Left ventricle myocardium inferior (tissue), 1 donor: ENCODE data around the gene VAT1L. TPM values are rescaled to one million over a fixed set of nuclear protein-coding genes. Genes with fewer than 3 reads are reported as not detected.

Experiments
- DNase-seq: peaks from one replicate; pipeline ENCODE4 v3.0.0-alpha.2; 2020
- H3K27ac ChIP-seq: fragments of 200-600 bp; replicated peaks from 2 replicates; pipeline ENCODE4 v1.8.0; 2021
- H3K27me3 ChIP-seq: fragments of 200-600 bp; 2 replicates; pipeline ENCODE4 v1.8.0; 2021; ENCODE audit warnings: low read depth
- H3K36me3 ChIP-seq: fragments of 200-600 bp; 2 replicates; pipeline ENCODE4 v1.8.0; 2021
- H3K4me1 ChIP-seq: fragments of 200-600 bp; 2 replicates; pipeline ENCODE4 v1.8.0; 2021
- H3K4me3 ChIP-seq: fragments of 200-600 bp; 2 replicates; pipeline ENCODE4 v1.8.0; 2021; ENCODE audit warnings: mild to moderate bottlenecking, moderate library complexity
- H3K9me3 ChIP-seq: fragments of 200-600 bp; replicated peaks from 2 replicates; pipeline ENCODE4 v1.8.0; 2021
- CTCF ChIP-seq: fragments of 200-600 bp; IDR thresholded peaks from 2 replicates; pipeline ENCODE4 v1.8.0; 2021; ENCODE audit warnings: antibody characterized with exemption, mild to moderate bottlenecking, borderline replicate concordance
- intact Hi-C: fragments of 100-400 bp; cut with micrococcal nuclease; formaldehyde crosslinking; loops from one replicate; pipeline ENCODE4 v1.11.0; 2022
- total RNA-seq: library from RNA; stranded (reverse); fragmentation: NEBNext Ultra II Directional; extraction: Animal tissue kit (Norgen Biotek cat#: 25700); gene quantifications from one replicate; pipeline ENCODE4 v1.2.1, GENCODE V29; 2021
- donor health status: DM: no; HTN: yes; CAD: no; lungs with severe emphysema.

The VAT1L gene
- total RNA-seq, 1 donor from 2014 or later = 13.1 TPM

- no peak for TF ChIP-seq CTCF
- DNase-seq = no peak
- H3K4me1 ChIP-seq = no peaks in the 10 kb centered on the region
- H3K9me3 ChIP-seq = no peaks in the 10 kb centered on the region
- H3K27ac ChIP-seq = no peak overlapping the region
- intact Hi-C loops = no loop called here
- H3K36me3 ChIP-seq = no peaks in the 10 kb centered on the region
- no peak overlapping the region for H3K4me3 ChIP-seq
- H3K27me3 ChIP-seq = no peaks in the 10 kb centered on the region
Observed at GRCh38 chr16:77801817-77802216, 13.5 kb downstream of the VAT1L start.

GRCh38 chr16:77805398-77805797, 17.0 kb downstream of the VAT1L start:
- intact Hi-C loops = no loop called here
- Histone ChIP-seq H3K27ac (no peak overlapping the region), H3K27me3 (no peaks in the 10 kb centered on the region), H3K9me3 (no peaks in the 10 kb centered on the region), H3K4me3 (no peak overlapping the region), H3K36me3 (no peaks in the 10 kb centered on the region), H3K4me1 (no peaks in the 10 kb centered on the region)
- no peak for TF ChIP-seq CTCF
- peak; percentile 61 for DNase-seq

- DNase-seq = no peak
Observed at GRCh38 chr16:77807021-77807420, 18.7 kb downstream of the VAT1L start.

GRCh38 chr16:77812856-77813500, 24.6 kb downstream of the VAT1L start:
- H3K4me3 ChIP-seq = no peak overlapping the region
- no peak for TF ChIP-seq CTCF
- no peaks in the 10 kb centered on the region for H3K9me3 ChIP-seq
- intact Hi-C loops = no loop called here
- no peaks in the 10 kb centered on the region for H3K27me3 ChIP-seq
- peaks cover 10% of the 10 kb centered on the region for H3K4me1 ChIP-seq
- H3K27ac ChIP-seq = no peak overlapping the region
- DNase-seq = no peak
- H3K36me3 ChIP-seq = no peaks in the 10 kb centered on the region

More at GRCh38 chr16:77807021-77807420, 18.7 kb downstream of the VAT1L start:
- Histone ChIP-seq H3K4me3 (no peak overlapping the region), H3K4me1 (no peaks in the 10 kb centered on the region), H3K9me3 (no peaks in the 10 kb centered on the region), H3K27ac (no peak overlapping the region), H3K27me3 (no peaks in the 10 kb centered on the region), H3K36me3 (no peaks in the 10 kb centered on the region)
- intact Hi-C loops = no loop called here
- no peak for TF ChIP-seq CTCF

GRCh38 chr16:77816293-77816692, 27.9 kb downstream of the VAT1L start:
- Histone ChIP-seq H3K9me3 (no peaks in the 10 kb centered on the region), H3K27me3 (no peaks in the 10 kb centered on the region), H3K4me3 (no peak overlapping the region), H3K36me3 (no peaks in the 10 kb centered on the region), H3K4me1 (peaks cover 10% of the 10 kb centered on the region), H3K27ac (no peak overlapping the region)
- no peak for TF ChIP-seq CTCF
- no peak for DNase-seq
- intact Hi-C loops = no loop called here
